Measurements from ENCODE around the gene NPC1. TPM values are rescaled to one million over a fixed set of nuclear protein-coding genes. Genes with fewer than 3 reads are reported as not detected.

Gene NPC1
- total RNA-seq, 1 experiment from 2014 or later = 92.7 TPM

GRCh38 chr18:23529604-23530003 lies 56.7 kb downstream of the NPC1 start:
- peaks cover 38% of the 10 kb centered on the region for H3K36me3 ChIP-seq (ENCODE audit: control insufficient read depth, insufficient read depth, low read length)
- H3K4me1 ChIP-seq (ENCODE audit: control insufficient read depth, insufficient read depth, low read length) = peaks cover 5% of the 10 kb centered on the region; the same call in 1 of the 2 replicates
- H3K27me3 ChIP-seq (ENCODE audit: control insufficient read depth, insufficient read depth, low read length) = no peaks in the 10 kb centered on the region
- intact Hi-C loops (cut with micrococcal nuclease; ENCODE audit: unreplicated experiment) (no loop called here), in situ Hi-C loops (cut with HindIII; ENCODE audit: low pct_unique_long_range_greater_than_20kb, low sequenced_read_pairs) (no loop called here)
- TF ChIP-seq POLR2AphosphoS5 (IDR thresholded peaks at IDR 0.05; ENCODE audit: low read depth, low read length) = no peak
- TF ChIP-seq, protein P1, sequence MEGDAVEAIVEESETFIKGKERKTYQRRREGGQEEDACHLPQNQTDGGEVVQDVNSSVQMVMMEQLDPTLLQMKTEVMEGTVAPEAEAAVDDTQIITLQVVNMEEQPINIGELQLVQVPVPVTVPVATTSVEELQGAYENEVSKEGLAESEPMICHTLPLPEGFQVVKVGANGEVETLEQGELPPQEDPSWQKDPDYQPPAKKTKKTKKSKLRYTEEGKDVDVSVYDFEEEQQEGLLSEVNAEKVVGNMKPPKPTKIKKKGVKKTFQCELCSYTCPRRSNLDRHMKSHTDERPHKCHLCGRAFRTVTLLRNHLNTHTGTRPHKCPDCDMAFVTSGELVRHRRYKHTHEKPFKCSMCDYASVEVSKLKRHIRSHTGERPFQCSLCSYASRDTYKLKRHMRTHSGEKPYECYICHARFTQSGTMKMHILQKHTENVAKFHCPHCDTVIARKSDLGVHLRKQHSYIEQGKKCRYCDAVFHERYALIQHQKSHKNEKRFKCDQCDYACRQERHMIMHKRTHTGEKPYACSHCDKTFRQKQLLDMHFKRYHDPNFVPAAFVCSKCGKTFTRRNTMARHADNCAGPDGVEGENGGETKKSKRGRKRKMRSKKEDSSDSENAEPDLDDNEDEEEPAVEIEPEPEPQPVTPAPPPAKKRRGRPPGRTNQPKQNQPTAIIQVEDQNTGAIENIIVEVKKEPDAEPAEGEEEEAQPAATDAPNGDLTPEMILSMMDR (IDR thresholded peaks at IDR 0.05) = no peak
- TF ChIP-seq TCF7L2 (IDR thresholded peaks at IDR 0.05; ENCODE audit: low read depth, low read length) = no peak
- no peak for TF ChIP-seq SIN3A (IDR thresholded peaks at IDR 0.05; ENCODE audit: borderline replicate concordance, insufficient read depth, low read depth, low read length)
- TF ChIP-seq, protein P2, sequence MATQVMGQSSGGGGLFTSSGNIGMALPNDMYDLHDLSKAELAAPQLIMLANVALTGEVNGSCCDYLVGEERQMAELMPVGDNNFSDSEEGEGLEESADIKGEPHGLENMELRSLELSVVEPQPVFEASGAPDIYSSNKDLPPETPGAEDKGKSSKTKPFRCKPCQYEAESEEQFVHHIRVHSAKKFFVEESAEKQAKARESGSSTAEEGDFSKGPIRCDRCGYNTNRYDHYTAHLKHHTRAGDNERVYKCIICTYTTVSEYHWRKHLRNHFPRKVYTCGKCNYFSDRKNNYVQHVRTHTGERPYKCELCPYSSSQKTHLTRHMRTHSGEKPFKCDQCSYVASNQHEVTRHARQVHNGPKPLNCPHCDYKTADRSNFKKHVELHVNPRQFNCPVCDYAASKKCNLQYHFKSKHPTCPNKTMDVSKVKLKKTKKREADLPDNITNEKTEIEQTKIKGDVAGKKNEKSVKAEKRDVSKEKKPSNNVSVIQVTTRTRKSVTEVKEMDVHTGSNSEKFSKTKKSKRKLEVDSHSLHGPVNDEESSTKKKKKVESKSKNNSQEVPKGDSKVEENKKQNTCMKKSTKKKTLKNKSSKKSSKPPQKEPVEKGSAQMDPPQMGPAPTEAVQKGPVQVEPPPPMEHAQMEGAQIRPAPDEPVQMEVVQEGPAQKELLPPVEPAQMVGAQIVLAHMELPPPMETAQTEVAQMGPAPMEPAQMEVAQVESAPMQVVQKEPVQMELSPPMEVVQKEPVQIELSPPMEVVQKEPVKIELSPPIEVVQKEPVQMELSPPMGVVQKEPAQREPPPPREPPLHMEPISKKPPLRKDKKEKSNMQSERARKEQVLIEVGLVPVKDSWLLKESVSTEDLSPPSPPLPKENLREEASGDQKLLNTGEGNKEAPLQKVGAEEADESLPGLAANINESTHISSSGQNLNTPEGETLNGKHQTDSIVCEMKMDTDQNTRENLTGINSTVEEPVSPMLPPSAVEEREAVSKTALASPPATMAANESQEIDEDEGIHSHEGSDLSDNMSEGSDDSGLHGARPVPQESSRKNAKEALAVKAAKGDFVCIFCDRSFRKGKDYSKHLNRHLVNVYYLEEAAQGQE (IDR thresholded peaks at IDR 0.05; ENCODE audit: insufficient read depth in 1 of 2, low read depth in 2 of 2, low read length in 1 of 2) = no peak
- POLR2A ChIA-PET = no interaction called here
- DNase-seq (ENCODE audit: low read depth, low spot score) (peak; percentile 33), ATAC-seq (peak; percentile 28; the same call in 1 of the 2 replicates)
- TSS peak; percentile 14 for BruUV-seq (replicated peaks)
- H3K27ac ChIP-seq (ENCODE audit: low read length) = no peak overlapping the region; the same call in 1 of the 2 replicates
- no peaks in the 10 kb centered on the region for H3K9me3 ChIP-seq (ENCODE audit: control insufficient read depth, insufficient read depth, low read depth, low read length)
- no peak overlapping the region for H3K4me3 ChIP-seq (ENCODE audit: low read depth in 2 of 2, low read length in 2 of 2)
- CTCF ChIA-PET = no interaction called here

GRCh38 chr18:23528580-23529472 lies 57.5 kb downstream of the NPC1 start:
- H3K36me3 ChIP-seq (ENCODE audit: control insufficient read depth, insufficient read depth, low read length) = peaks cover 40% of the 10 kb centered on the region
- H3K4me1 ChIP-seq (ENCODE audit: control insufficient read depth, insufficient read depth, low read length) = peaks cover 5% of the 10 kb centered on the region; the same call in 1 of the 2 replicates
- ATAC-seq (no peak), DNase-seq (ENCODE audit: low read depth, low spot score) (no peak)
- ChIA-PET CTCF (no interaction called here), POLR2A (interaction anchor here (0.6 kb wide), 1 partner anchor 47 kb away, joined by 3 read pairs; no protein-coding TSS in a partner anchor)
- no peak overlapping the region for H3K4me3 ChIP-seq (ENCODE audit: low read depth in 2 of 2, low read length in 2 of 2)
- TF ChIP-seq TCF7L2 (IDR thresholded peaks at IDR 0.05; ENCODE audit: low read depth, low read length) (no peak), POLR2AphosphoS5 (IDR thresholded peaks at IDR 0.05; ENCODE audit: low read depth, low read length) (0 out of 2 replicates have a peak, but pooled peaks have one; percentile 9)
- TF ChIP-seq, protein P1 (IDR thresholded peaks at IDR 0.05) = no peak
- TF ChIP-seq, protein P2 (IDR thresholded peaks at IDR 0.05; ENCODE audit: insufficient read depth in 1 of 2, low read depth in 2 of 2, low read length in 1 of 2) = no peak
- no peaks in the 10 kb centered on the region for H3K27me3 ChIP-seq (ENCODE audit: control insufficient read depth, insufficient read depth, low read length)
- in situ Hi-C loops (cut with HindIII; ENCODE audit: low pct_unique_long_range_greater_than_20kb, low sequenced_read_pairs) (no loop called here), intact Hi-C loops (cut with micrococcal nuclease; ENCODE audit: unreplicated experiment) (no loop called here)
- no TSS peak for BruUV-seq (replicated peaks)
- no peak overlapping the region; the same call in 1 of the 2 replicates for H3K27ac ChIP-seq (ENCODE audit: low read length)
- no peaks in the 10 kb centered on the region for H3K9me3 ChIP-seq (ENCODE audit: control insufficient read depth, insufficient read depth, low read depth, low read length)

All from Panc1 (cell line).